Stomach (tissue), 4 donors: ENCODE measurements around the gene LRGUK.

ENCODE experiments used
- POLR2A ChIP-seq, 4 donors: fragments of 450-650 bp; IDR thresholded peaks; one replicate each; pipeline ENCODE4 v1.6.1; 2016; ENCODE audit warnings: antibody characterized with exemption in 4 of 4, control low read depth in 2 of 4, mild to moderate bottlenecking in 1 of 4, moderate library complexity in 1 of 4
- TF ChIP-seq, protein P1 (sequence below), 7 experiments: fragments of 450-650 bp in 4 of 7; fragments of 200-600 bp in 3 of 7; sonication (generic) in 3 of 7; IDR thresholded peaks; one replicate each; pipeline ENCODE4 v1.5.1; 2016 to 2019; ENCODE audit warnings: antibody characterized with exemption in 7 of 7, control low read depth in 2 of 7, mild to moderate bottlenecking in 1 of 7

- TF ChIP-seq, protein P1, sequence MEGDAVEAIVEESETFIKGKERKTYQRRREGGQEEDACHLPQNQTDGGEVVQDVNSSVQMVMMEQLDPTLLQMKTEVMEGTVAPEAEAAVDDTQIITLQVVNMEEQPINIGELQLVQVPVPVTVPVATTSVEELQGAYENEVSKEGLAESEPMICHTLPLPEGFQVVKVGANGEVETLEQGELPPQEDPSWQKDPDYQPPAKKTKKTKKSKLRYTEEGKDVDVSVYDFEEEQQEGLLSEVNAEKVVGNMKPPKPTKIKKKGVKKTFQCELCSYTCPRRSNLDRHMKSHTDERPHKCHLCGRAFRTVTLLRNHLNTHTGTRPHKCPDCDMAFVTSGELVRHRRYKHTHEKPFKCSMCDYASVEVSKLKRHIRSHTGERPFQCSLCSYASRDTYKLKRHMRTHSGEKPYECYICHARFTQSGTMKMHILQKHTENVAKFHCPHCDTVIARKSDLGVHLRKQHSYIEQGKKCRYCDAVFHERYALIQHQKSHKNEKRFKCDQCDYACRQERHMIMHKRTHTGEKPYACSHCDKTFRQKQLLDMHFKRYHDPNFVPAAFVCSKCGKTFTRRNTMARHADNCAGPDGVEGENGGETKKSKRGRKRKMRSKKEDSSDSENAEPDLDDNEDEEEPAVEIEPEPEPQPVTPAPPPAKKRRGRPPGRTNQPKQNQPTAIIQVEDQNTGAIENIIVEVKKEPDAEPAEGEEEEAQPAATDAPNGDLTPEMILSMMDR (IDR thresholded peaks at IDR 0.05) = no peak
- TF ChIP-seq POLR2A (IDR thresholded peaks at IDR 0.05) = no peak
Measured at GRCh38 chr7:134098072-134098471, 29.1 kb upstream of the LRGUK start.
